AG04450 (cell line): ENCODE results near the gene RPL37. TPM values are rescaled to one million over a fixed set of nuclear protein-coding genes. Genes with fewer than 3 reads are reported as not detected.

Experiments
- CTCF ChIA-PET: fragments of 300-600, 350-600 bp; formaldehyde crosslinking; extraction: SDS; loops from one replicate; lab custom pipeline; 2022; ENCODE audit warnings: antibody characterized with exemption, inconsistent platforms; lab: Charles Lee
- POLR2A ChIA-PET: fragments of 350-600 bp; formaldehyde crosslinking; extraction: SDS; loops from one replicate; lab custom pipeline; 2021; ENCODE audit warnings: antibody characterized with exemption, inconsistent platforms; lab: Yijun Ruan, JAX
- DNase-seq: peaks from one replicate; pipeline ENCODE4 v3.0.0-alpha.2; 2011; ENCODE audit warnings: low read depth, low spot score
- H3K27ac ChIP-seq: one replicate; pipeline ENCODE4 v1.5.1; 2012; ENCODE audit warnings: low read depth, low read length, control low read depth
- H3K27me3 ChIP-seq: one replicate; pipeline ENCODE4 v1.6.0; 2012; ENCODE audit warnings: low read length; ENCODE audit not compliant: control insufficient read depth, insufficient read depth
- H3K4me3 ChIP-seq: 2 replicates; pipeline ENCODE4 v1.5.1; 2011; ENCODE audit warnings: mild to moderate bottlenecking, low read depth, low read length, control low read depth
- H3K9me3 ChIP-seq: 2 replicates; pipeline ENCODE4 v1.5.1; 2012; ENCODE audit warnings: low read length; ENCODE audit not compliant: control insufficient read depth, insufficient read depth
- CTCF ChIP-seq: IDR thresholded peaks from 2 replicates; pipeline ENCODE4 v1.5.1; 2011; ENCODE audit warnings: low read depth, low read length, control low read depth, inconsistent platforms
- polyA plus RNA-seq: library from polyadenylated mRNA; depleted of rRNA; stranded (reverse); fragments of >200 nt; gene quantifications from 2 replicates; pipeline ENCODE4 v1.2.3, GENCODE V29; 2011

Gene RPL37
- polyA plus RNA-seq, 1 experiment = 4,632 TPM

GRCh38 chr5:40846371-40846770 is 11.3 kb upstream of the RPL37 start:
- ChIA-PET POLR2A (no interaction called here), CTCF (no interaction called here)
- no peak for TF ChIP-seq CTCF
- H3K27me3 ChIP-seq = no peaks in the 10 kb centered on the region
- H3K27ac ChIP-seq = no peak overlapping the region
- DNase-seq = no peak
- H3K9me3 ChIP-seq = no peaks in the 10 kb centered on the region
- no peak overlapping the region for H3K4me3 ChIP-seq

GRCh38 chr5:40844565-40844964 is 9.5 kb upstream of the RPL37 start:
- TF ChIP-seq CTCF = no peak
- no peak for DNase-seq
- Histone ChIP-seq H3K9me3 (no peaks in the 10 kb centered on the region), H3K27ac (no peak overlapping the region), H3K4me3 (no peak overlapping the region), H3K27me3 (no peaks in the 10 kb centered on the region)
- ChIA-PET CTCF (no interaction called here), POLR2A (no interaction called here)

DNA sequence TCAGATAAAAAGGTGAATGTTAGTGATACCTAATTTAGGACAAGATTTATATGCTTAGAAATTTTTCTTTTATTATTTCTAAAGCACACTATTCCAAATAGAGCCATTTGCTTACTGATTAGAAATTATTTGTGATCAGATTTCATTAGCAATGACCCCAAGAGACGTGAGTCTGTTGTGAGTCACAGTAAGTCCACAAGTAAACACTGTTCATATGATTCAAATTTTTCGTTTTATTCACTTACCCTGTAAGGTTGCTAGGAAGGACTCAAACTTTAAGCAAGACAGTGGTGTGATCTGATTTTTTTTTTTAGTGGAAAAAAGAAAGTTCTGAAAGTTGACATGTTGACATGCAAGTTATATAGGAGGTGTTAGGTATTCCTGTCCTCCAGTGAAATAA is 7.3 kb upstream of the RPL37 start:
- POLR2A ChIA-PET = no interaction called here

DNA sequence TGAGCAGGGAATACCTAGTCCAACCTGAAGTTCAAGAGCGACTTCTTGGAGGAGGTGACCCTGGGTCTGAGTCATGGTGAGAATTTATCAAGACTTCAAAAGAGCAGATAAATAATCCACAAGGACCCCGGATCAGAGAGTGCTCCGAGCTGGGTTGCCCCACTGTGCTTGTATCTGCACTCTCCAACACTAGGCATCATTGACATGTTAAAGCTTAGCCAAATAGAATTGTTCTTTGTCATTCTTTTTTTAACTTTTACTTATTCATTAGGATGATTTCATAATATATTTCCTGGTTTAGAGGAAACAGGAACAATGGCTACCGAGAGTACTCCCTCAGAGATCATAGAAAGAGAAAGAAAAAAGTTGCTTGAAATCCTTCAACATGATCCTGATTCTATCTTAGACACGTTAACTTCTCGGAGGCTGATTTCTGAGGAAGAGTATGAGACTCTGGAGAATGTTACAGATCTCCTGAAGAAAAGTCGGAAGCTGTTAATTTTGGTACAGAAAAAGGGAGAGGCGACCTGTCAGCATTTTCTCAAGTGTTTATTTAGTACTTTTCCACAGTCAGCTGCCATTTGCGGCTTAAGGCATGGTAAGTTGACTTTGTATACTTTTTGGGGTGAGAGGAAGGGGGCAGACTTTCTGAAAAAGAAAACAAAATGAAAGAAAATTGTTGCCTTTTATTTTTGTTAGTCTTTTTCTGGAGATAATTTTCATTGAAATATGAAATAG is 6.2 kb upstream of the RPL37 start, which contains the start of gene CARD6:
Gene CARD6, plus strand, starts transcription at position 300 of the 738 bp plus-strand sequence. Its CDS starts 16 bp downstream, at position 316.
- ChIA-PET CTCF (interaction anchor here (0.7 kb wide), 1 partner anchor 1761 kb away, joined by 4 read pairs; no protein-coding TSS in a partner anchor), POLR2A (interaction anchor here (0.5 kb wide), 1 partner anchor 8 kb away, joined by 3 read pairs; no protein-coding TSS in a partner anchor)
- H3K27ac ChIP-seq = no peak within 1 kb of the TSS
- peak within 1 kb of the TSS; percentile 42 for H3K4me3 ChIP-seq
- H3K27me3 ChIP-seq = no peaks in the 10 kb centered on the region
- 0 out of 2 replicates have a peak, but pooled peaks have one; percentile 10 for TF ChIP-seq CTCF
- no peak for DNase-seq
- no peaks in the 10 kb centered on the region for H3K9me3 ChIP-seq

More for the DNA sequence above, 7.3 kb upstream of the RPL37 start:
- Histone ChIP-seq H3K27ac (no peak overlapping the region), H3K9me3 (no peaks in the 10 kb centered on the region), H3K4me3 (peak overlapping the region; percentile 42), H3K27me3 (no peaks in the 10 kb centered on the region)
- peak; percentile 13 for DNase-seq
- TF ChIP-seq CTCF = no peak
- CTCF ChIA-PET = interaction anchor here (1.0 kb wide), 1 partner anchor 62 kb away, joined by 3 read pairs; no protein-coding TSS in a partner anchor

DNA sequence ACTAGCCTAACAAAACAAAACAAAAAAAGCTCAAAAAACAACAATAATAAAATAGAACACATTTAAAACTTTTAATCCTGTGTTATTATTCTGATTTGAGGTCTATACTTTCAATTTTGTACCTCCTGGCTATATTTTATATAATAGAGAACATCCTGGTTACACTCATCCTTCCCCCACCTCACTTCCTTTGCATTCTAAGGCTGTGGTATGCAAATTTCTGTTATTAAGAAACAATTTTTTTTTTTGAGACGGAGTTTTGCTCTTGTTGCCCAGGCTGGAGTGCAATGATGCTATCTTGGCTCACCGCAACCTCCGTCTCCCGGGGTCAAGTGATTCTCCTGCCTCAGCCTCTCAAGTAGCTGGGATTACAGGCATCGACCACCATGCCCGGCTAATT is 3.1 kb upstream of the RPL37 start:
- no peak for TF ChIP-seq CTCF
- Histone ChIP-seq H3K4me3 (no peak overlapping the region), H3K9me3 (no peaks in the 10 kb centered on the region; the same call in 1 of the 2 replicates), H3K27me3 (no peaks in the 10 kb centered on the region), H3K27ac (no peak overlapping the region)
- ChIA-PET POLR2A (no interaction called here), CTCF (no interaction called here)
- no peak for DNase-seq
